KMS-11 (cell line): ENCODE data around the gene TTC28.

ENCODE experiments used
- H2AFZ ChIP-seq: fragments of 200-600 bp; sonication (generic); 2 replicates; pipeline ENCODE4 v1.6.1; 2016; ENCODE audit warnings: antibody characterized with exemption, mixed run types, low read depth
- H3K27ac ChIP-seq: fragments of 200-600 bp; sonication (generic); 2 replicates; pipeline ENCODE4 v1.6.1; 2016; ENCODE audit warnings: mild to moderate bottlenecking, mixed run types
- H3K27me3 ChIP-seq: fragments of 200-600 bp; sonication (generic); 2 replicates; pipeline ENCODE4 v1.6.1; 2017; ENCODE audit warnings: mild to moderate bottlenecking, low read depth, mixed run types, moderate library complexity; ENCODE audit not compliant: insufficient read depth
- H3K36me3 ChIP-seq: fragments of 200-600 bp; sonication (generic); 2 replicates; pipeline ENCODE4 v1.6.1; 2017; ENCODE audit warnings: mild to moderate bottlenecking, mixed run types; ENCODE audit not compliant: insufficient read depth
- H3K4me1 ChIP-seq: fragments of 200-600 bp; sonication (generic); 2 replicates; pipeline ENCODE4 v1.6.1; 2016; ENCODE audit warnings: mild to moderate bottlenecking, low read depth, mixed run types; ENCODE audit not compliant: poor library complexity, severe bottlenecking
- H3K4me2 ChIP-seq: fragments of 200-600 bp; sonication (generic); 2 replicates; pipeline ENCODE4 v1.7.0; 2016; ENCODE audit warnings: mild to moderate bottlenecking, mixed run types
- H3K4me3 ChIP-seq: fragments of 200-600 bp; sonication (generic); IDR thresholded peaks from 2 replicates; pipeline ENCODE4 v1.6.1; 2017; ENCODE audit warnings: low read depth, low read length, mixed read lengths; ENCODE audit not compliant: insufficient read depth
- H3K79me2 ChIP-seq: fragments of 200-600 bp; sonication (generic); 2 replicates; pipeline ENCODE4 v1.6.1; 2016; ENCODE audit warnings: low read depth, mixed run types; ENCODE audit not compliant: insufficient read depth
- H3K9ac ChIP-seq: fragments of 200-600 bp; sonication (generic); 2 replicates; pipeline ENCODE4 v1.6.1; 2016; ENCODE audit warnings: mild to moderate bottlenecking, mixed run types
- H4K20me1 ChIP-seq: fragments of 200-600 bp; sonication (generic); 2 replicates; pipeline ENCODE4 v1.6.1; 2016; ENCODE audit warnings: mild to moderate bottlenecking, mixed run types; ENCODE audit not compliant: insufficient read depth
- CTCF ChIP-seq: fragments of 200-600 bp; sonication (generic); conservative IDR thresholded peaks from 2 replicates; pipeline ENCODE4 v1.6.1; 2017; ENCODE audit warnings: low read depth, mild to moderate bottlenecking, antibody characterized with exemption, low read length, moderate library complexity, mixed read lengths

TTC28 gene

GRCh38 chr22:28710576-28711191 lies 31.0 kb upstream of the TTC28 start:
- 0 out of 2 replicates have a peak, but pooled peaks cover 3% of the 10 kb centered on the region for H3K36me3 ChIP-seq
- H3K4me1 ChIP-seq, result peaks cover 7% of the 10 kb centered on the region
- no peak overlapping the region for H3K27ac ChIP-seq
- no peaks in the 10 kb centered on the region for H3K27me3 ChIP-seq
- H3K4me2 ChIP-seq, result no peak overlapping the region
- no peaks in the 10 kb centered on the region for H3K79me2 ChIP-seq
- no peaks in the 10 kb centered on the region for H4K20me1 ChIP-seq
- H3K9ac ChIP-seq, result no peak overlapping the region
- no peak for TF ChIP-seq CTCF
- no peak overlapping the region for H3K4me3 ChIP-seq
- no peak overlapping the region for H2AFZ ChIP-seq

GRCh38 chr22:28710107-28710506 lies 30.5 kb upstream of the TTC28 start:
- no peak overlapping the region for H3K4me2 ChIP-seq
- H4K20me1 ChIP-seq, result no peaks in the 10 kb centered on the region
- no peak overlapping the region for H2AFZ ChIP-seq
- no peak for TF ChIP-seq CTCF
- no peak overlapping the region for H3K27ac ChIP-seq
- H3K9ac ChIP-seq, result no peak overlapping the region
- H3K79me2 ChIP-seq, result no peaks in the 10 kb centered on the region
- 0 out of 2 replicates have a peak, but pooled peaks cover 3% of the 10 kb centered on the region for H3K36me3 ChIP-seq
- H3K4me1 ChIP-seq, result peaks cover 7% of the 10 kb centered on the region
- H3K4me3 ChIP-seq, result no peak overlapping the region
- no peaks in the 10 kb centered on the region for H3K27me3 ChIP-seq

- Histone ChIP-seq H3K9ac (no peak overlapping the region), H3K4me2 (no peak overlapping the region), H3K79me2 (no peaks in the 10 kb centered on the region), H3K36me3 (0 out of 2 replicates have a peak, but pooled peaks cover 3% of the 10 kb centered on the region), H2AFZ (no peak overlapping the region), H4K20me1 (no peaks in the 10 kb centered on the region), H3K27ac (no peak overlapping the region), H3K4me1 (peaks cover 2% of the 10 kb centered on the region), H3K4me3 (no peak overlapping the region), H3K27me3 (no peaks in the 10 kb centered on the region)
- no peak for TF ChIP-seq CTCF
Observed at GRCh38 chr22:28706845-28707244, 27.2 kb upstream of the TTC28 start.

- no peaks in the 10 kb centered on the region for H3K36me3 ChIP-seq
- peaks cover 2% of the 10 kb centered on the region for H3K4me1 ChIP-seq
- no peak overlapping the region for H3K27ac ChIP-seq
- no peak overlapping the region for H3K4me2 ChIP-seq
- no peaks in the 10 kb centered on the region for H3K27me3 ChIP-seq
- no peaks in the 10 kb centered on the region for H4K20me1 ChIP-seq
- H3K79me2 ChIP-seq, result no peaks in the 10 kb centered on the region
- H3K9ac ChIP-seq, result no peak overlapping the region
- H2AFZ ChIP-seq, result no peak overlapping the region
- no peak for TF ChIP-seq CTCF
- H3K4me3 ChIP-seq, result no peak overlapping the region
Observed at GRCh38 chr22:28703436-28703835, 23.8 kb upstream of the TTC28 start.
